ENCODE results near the gene MPZL1. TPM values are rescaled to one million over a fixed set of nuclear protein-coding genes. Genes with fewer than 3 reads are reported as not detected.

MPZL1 gene
- total and polyA plus RNA-seq, 7 experiments from 2014 or later = 4.8 to 25.3 (median 12.2) TPM

DNA sequence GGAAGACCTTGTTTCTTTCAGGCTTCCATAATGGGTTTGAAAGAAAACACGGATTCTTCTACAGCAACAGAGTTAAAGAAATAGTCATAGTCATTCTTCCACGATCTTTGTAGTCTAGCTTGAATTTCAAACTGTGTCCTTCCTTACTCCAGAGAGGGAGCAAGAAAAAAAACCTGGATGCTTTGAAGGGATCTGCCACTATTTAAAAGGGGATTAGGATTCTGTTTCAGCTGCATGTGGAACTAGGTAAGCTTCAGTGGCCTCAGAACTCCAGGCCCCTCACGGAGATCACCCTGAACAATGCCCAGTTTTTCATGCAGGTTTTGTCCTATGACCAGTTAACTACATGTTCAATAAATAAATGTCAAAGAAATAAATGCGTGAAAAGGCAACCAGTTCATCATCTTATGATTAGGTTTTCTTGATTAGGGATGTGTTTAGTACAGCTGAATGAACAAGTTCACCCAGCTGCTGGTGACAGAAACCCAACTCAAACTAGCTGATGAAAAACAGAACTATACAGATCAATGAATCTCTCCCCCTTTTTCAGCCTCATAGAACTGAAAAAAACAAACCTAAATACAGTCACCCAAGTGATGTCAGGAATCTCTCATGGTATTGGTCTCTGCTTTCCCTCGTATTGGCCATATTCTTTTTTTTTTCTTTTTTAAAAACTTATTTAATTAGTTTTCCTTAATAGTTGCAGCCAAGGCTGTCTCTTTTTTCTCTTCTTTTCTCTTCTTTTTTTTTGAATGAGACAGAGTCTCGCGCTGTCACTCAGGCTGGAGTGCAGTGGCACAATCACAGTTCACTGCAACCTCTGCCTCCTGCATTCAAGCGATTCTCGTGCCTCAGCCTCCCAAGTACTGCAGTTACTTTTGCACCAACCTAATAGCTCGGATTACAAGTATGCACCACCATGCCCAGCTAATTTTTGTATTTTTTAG lies 14.6 kb upstream of the MPZL1 start:
- Histone ChIP-seq H3K27ac (ENCODE audit: low read depth, low read length) (no peak overlapping the region), H3K9me3 (ENCODE audit: control insufficient read depth in 2 of 3, low read length in 3 of 3) (no peaks in the 10 kb centered on the region), H3K4me1 (ENCODE audit: control insufficient read depth in 2 of 2, insufficient read depth in 2 of 2, low read length in 2 of 2) (no peaks in the 10 kb centered on the region), H3K27me3 (ENCODE audit: control insufficient read depth in 2 of 2, insufficient read depth in 2 of 2, low read length in 2 of 2) (no peaks in the 10 kb centered on the region), H3K36me3 (ENCODE audit: control insufficient read depth in 2 of 3, insufficient read depth in 3 of 3, low read length in 3 of 3) (peaks cover 9 to 34% (median 23%) of the 10 kb centered on the region in 3 experiments), H3K4me3 (ENCODE audit: low read length) (no peak overlapping the region)
- Mint-ChIP-seq H3K4me1 (peaks cover 10 to 26% (median 20%) of the 10 kb centered on the region in 7 donors), H3K4me3 (no peak overlapping the region), H3K9me3 (peaks cover 0 to 3% (median 0%) of the 10 kb centered on the region in 11 donors), H3K27me3 (no peaks in the 10 kb centered on the region), H3K36me3 (peaks cover 11 to 24% (median 18%) of the 10 kb centered on the region in 5 donors), H3K27ac (peak overlapping the region in 8 of 9 donors; percentile 61 to 94 (median 77))
- POLR2A ChIA-PET = no interaction called here
- no peak for ATAC-seq
- CTCF ChIA-PET = interaction anchor here (0.6 to 0.7 kb wide), 3 partner anchors 77 to 303 kb away, joined by 3 read pairs; no protein-coding TSS in a partner anchor
- intact Hi-C loops (cut with micrococcal nuclease) = no loop called here
- no peak for DNase-seq

GRCh38 chr1:167707942-167708341 lies 13.8 kb upstream of the MPZL1 start:
- peak overlapping the region in 1 of 10 donors; percentile 32 for H3K4me3 Mint-ChIP-seq
- Histone ChIP-seq H3K4me3 (ENCODE audit: low read length) (no peak overlapping the region), H3K27me3 (ENCODE audit: control insufficient read depth in 2 of 2, insufficient read depth in 2 of 2, low read length in 2 of 2) (no peaks in the 10 kb centered on the region), H3K9me3 (ENCODE audit: control insufficient read depth in 2 of 3, low read length in 3 of 3) (no peaks in the 10 kb centered on the region), H3K36me3 (ENCODE audit: control insufficient read depth in 2 of 3, insufficient read depth in 3 of 3, low read length in 3 of 3) (peaks cover 9 to 31% (median 23%) of the 10 kb centered on the region in 3 experiments), H3K27ac (ENCODE audit: low read depth, low read length) (no peak overlapping the region), H3K4me1 (ENCODE audit: control insufficient read depth in 2 of 2, insufficient read depth in 2 of 2, low read length in 2 of 2) (no peaks in the 10 kb centered on the region)
- peaks cover 0 to 7% (median 0%) of the 10 kb centered on the region in 5 donors for H3K27me3 Mint-ChIP-seq
- DNase-seq (no peak), ATAC-seq (no peak)
- H3K36me3 Mint-ChIP-seq = peaks cover 9 to 22% (median 16%) of the 10 kb centered on the region in 5 donors
- ChIA-PET CTCF (interaction anchor here (0.6 kb wide), 2 partner anchors 102 to 304 kb away, joined by 3 read pairs; no protein-coding TSS in a partner anchor), POLR2A (interaction anchor here (0.7 kb wide), 1 partner anchor 150 kb away, joined by 3 read pairs; no protein-coding TSS in a partner anchor)
- peak overlapping the region; percentile 16 to 94 (median 83) for H3K27ac Mint-ChIP-seq
- peaks cover 0 to 5% (median 0%) of the 10 kb centered on the region in 11 donors for H3K9me3 Mint-ChIP-seq
- intact Hi-C loops (cut with micrococcal nuclease) = no loop called here
- peaks cover 13 to 28% (median 20%) of the 10 kb centered on the region in 7 donors for H3K4me1 Mint-ChIP-seq

DNA sequence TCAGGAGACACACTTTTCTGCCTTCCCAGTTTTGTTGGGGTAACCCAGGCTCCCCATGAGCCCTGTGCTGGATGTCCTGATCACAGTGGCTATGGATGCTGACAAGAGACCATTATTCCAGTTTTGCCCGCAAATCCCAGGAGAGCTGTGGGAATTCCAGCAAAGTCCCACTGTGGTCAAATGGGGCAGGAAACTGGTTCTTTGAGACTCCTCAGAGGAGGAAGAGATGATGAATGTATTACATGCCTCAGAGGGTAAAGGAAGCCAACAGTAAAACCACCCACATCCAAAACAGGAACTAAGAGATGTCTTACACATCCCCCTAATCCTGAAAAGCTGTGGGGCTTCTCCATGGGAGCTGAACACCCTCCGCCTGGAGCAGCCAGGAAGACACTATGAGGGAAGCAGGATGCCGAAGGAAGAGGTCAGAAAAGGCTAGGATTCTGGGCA lies 12.8 kb upstream of the MPZL1 start:
- H3K27ac Mint-ChIP-seq = peak overlapping the region in 8 of 9 donors; percentile 61 to 95 (median 86)
- no peaks in the 10 kb centered on the region for H3K27me3 ChIP-seq (ENCODE audit: control insufficient read depth in 2 of 2, insufficient read depth in 2 of 2, low read length in 2 of 2)
- peak; percentile 49 for ATAC-seq

GRCh38 chr1:167710836-167711235 lies 10.9 kb upstream of the MPZL1 start:
- DNase-seq (no peak), ATAC-seq (no peak)
- Mint-ChIP-seq H3K36me3 (peaks cover 0 to 9% (median under 1%) of the 10 kb centered on the region in 5 donors), H3K27ac (peak overlapping the region in 1 of 9 donors; percentile 18), H3K4me3 (no peak overlapping the region), H3K9me3 (peaks cover 0 to 22% (median 0%) of the 10 kb centered on the region in 11 donors), H3K4me1 (peaks cover 26 to 40% (median 30%) of the 10 kb centered on the region in 7 donors), H3K27me3 (peaks cover 0 to 16% (median 0%) of the 10 kb centered on the region in 5 donors)
- Histone ChIP-seq H3K27me3 (ENCODE audit: control insufficient read depth in 2 of 2, insufficient read depth in 2 of 2, low read length in 2 of 2) (no peaks in the 10 kb centered on the region), H3K27ac (ENCODE audit: low read depth, low read length) (no peak overlapping the region), H3K4me3 (ENCODE audit: low read length) (no peak overlapping the region), H3K4me1 (ENCODE audit: control insufficient read depth in 2 of 2, insufficient read depth in 2 of 2, low read length in 2 of 2) (peaks cover 0 to 4% of the 10 kb centered on the region in 2 donors), H3K36me3 (ENCODE audit: control insufficient read depth in 2 of 3, insufficient read depth in 3 of 3, low read length in 3 of 3) (peaks cover 0 to 4% (median 0%) of the 10 kb centered on the region in 3 experiments), H3K9me3 (ENCODE audit: control insufficient read depth in 2 of 3, low read length in 3 of 3) (no peaks in the 10 kb centered on the region)
- intact Hi-C loops (cut with micrococcal nuclease) = loop anchor here in 1 of 2 donors (10.0 kb wide), 3 partner anchors 256 to 1994 kb away; partner anchors contain the start of genes GPA33 and STYXL2
- POLR2A ChIA-PET = no interaction called here
- CTCF ChIA-PET = no interaction called here

More for the DNA sequence above, 12.8 kb upstream of the MPZL1 start:
- H3K4me3 Mint-ChIP-seq = peak overlapping the region in 1 of 10 donors; percentile 61
- Histone ChIP-seq H3K9me3 (ENCODE audit: control insufficient read depth in 2 of 3, low read length in 3 of 3) (no peaks in the 10 kb centered on the region), H3K4me1 (ENCODE audit: control insufficient read depth in 2 of 2, insufficient read depth in 2 of 2, low read length in 2 of 2) (no peaks in the 10 kb centered on the region), H3K27ac (ENCODE audit: low read depth, low read length) (peak overlapping the region; percentile 23), H3K4me3 (ENCODE audit: low read length) (no peak overlapping the region), H3K36me3 (ENCODE audit: control insufficient read depth in 2 of 3, insufficient read depth in 3 of 3, low read length in 3 of 3) (peaks cover 4 to 21% (median 15%) of the 10 kb centered on the region in 3 experiments)
- peaks cover 0 to 12% (median 6%) of the 10 kb centered on the region in 5 donors for H3K36me3 Mint-ChIP-seq
- DNase-seq = peak in 1 of 9 donors; percentile 19
- intact Hi-C loops (cut with micrococcal nuclease) = no loop called here
- POLR2A ChIA-PET = interaction anchor here (0.6 to 1.2 kb wide), 2 partner anchors 11 to 430 kb away, joined by 3 read pairs; no protein-coding TSS in a partner anchor
- CTCF ChIA-PET = no interaction called here
- H3K4me1 Mint-ChIP-seq = peaks cover 17 to 33% (median 22%) of the 10 kb centered on the region in 7 donors
- H3K27me3 Mint-ChIP-seq = peaks cover 0 to 11% (median 0%) of the 10 kb centered on the region in 5 donors
- H3K9me3 Mint-ChIP-seq = peaks cover 0 to 7% (median 0%) of the 10 kb centered on the region in 11 donors

DNA sequence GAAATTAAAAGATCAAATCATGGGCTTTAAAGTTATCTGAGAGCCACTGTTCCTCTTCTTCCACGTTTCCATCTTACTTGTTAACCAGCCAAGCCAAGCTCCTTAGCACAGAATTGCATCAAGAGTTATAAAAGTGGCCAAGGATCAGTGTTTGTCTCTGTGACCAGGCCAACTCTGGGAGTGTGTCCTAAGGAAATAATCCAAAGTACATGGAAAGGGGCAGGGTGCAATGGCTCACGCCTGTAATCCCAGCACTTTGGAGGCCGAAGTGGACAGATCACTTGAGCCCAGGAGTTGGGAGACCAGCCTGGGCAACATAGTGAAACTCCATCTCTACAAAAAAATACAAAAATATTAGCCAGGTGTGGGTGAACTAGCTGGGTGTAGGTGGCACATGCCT lies 10.0 kb upstream of the MPZL1 start:
- POLR2A ChIA-PET = no interaction called here
- no peaks in the 10 kb centered on the region for H3K9me3 ChIP-seq (ENCODE audit: control insufficient read depth in 2 of 3, low read length in 3 of 3)
- H3K27ac ChIP-seq (ENCODE audit: low read depth, low read length) = no peak overlapping the region
- no peak for ATAC-seq
- peaks cover 0 to 7% (median 0%) of the 10 kb centered on the region in 5 donors for H3K36me3 Mint-ChIP-seq
- peaks cover 0 to 22% (median 0%) of the 10 kb centered on the region in 11 donors for H3K9me3 Mint-ChIP-seq
- H3K4me1 Mint-ChIP-seq = peaks cover 28 to 42% (median 32%) of the 10 kb centered on the region in 7 donors
- peak in 1 of 9 donors; percentile 14 for DNase-seq
- no peak overlapping the region for H3K4me3 Mint-ChIP-seq
- no peaks in the 10 kb centered on the region for H3K36me3 ChIP-seq (ENCODE audit: control insufficient read depth in 2 of 3, insufficient read depth in 3 of 3, low read length in 3 of 3)
- intact Hi-C loops (cut with micrococcal nuclease) = loop anchor here in 1 of 2 donors (10.0 kb wide), 3 partner anchors 257 to 1993 kb away; partner anchors contain the start of genes GPA33 and STYXL2
- peaks cover 0 to 4% of the 10 kb centered on the region in 2 donors for H3K4me1 ChIP-seq (ENCODE audit: control insufficient read depth in 2 of 2, insufficient read depth in 2 of 2, low read length in 2 of 2)
- H3K27me3 ChIP-seq (ENCODE audit: control insufficient read depth in 2 of 2, insufficient read depth in 2 of 2, low read length in 2 of 2) = no peaks in the 10 kb centered on the region
- peak overlapping the region in 3 of 9 donors; percentile 6 to 71 (median 26) for H3K27ac Mint-ChIP-seq
- peaks cover 0 to 16% (median 0%) of the 10 kb centered on the region in 5 donors for H3K27me3 Mint-ChIP-seq
- no peak overlapping the region for H3K4me3 ChIP-seq (ENCODE audit: low read length)
- CTCF ChIA-PET = interaction anchor here (0.6 kb wide), 1 partner anchor 21 kb away, joined by 6 read pairs; no protein-coding TSS in a partner anchor
